Osteocyte (in vitro differentiated cells): ENCODE results near the gene EXOC3L2. TPM values are rescaled to one million over a fixed set of nuclear protein-coding genes. Genes with fewer than 3 reads are reported as not detected.
A peak's percentile ranks its signal among the peaks of the same experiment; 100 is the strongest.

ENCODE experiments used
- DNase-seq: peaks from one replicate; pipeline ENCODE4 v3.0.0; 2021; ENCODE audit warnings: mixed read lengths; ENCODE audit not compliant: unreplicated experiment; ENCODE audit errors: extremely low spot score
- H3K27ac Mint-ChIP-seq: one replicate; pipeline ENCODE4 v1.8.0; 2021; ENCODE audit warnings: mild to moderate bottlenecking, mixed read lengths; ENCODE audit not compliant: unreplicated experiment
- H3K27me3 Mint-ChIP-seq: one replicate; pipeline ENCODE4 v1.8.0; 2021; ENCODE audit warnings: mixed read lengths; ENCODE audit not compliant: unreplicated experiment
- H3K36me3 Mint-ChIP-seq: one replicate; pipeline ENCODE4 v1.8.0; 2021; ENCODE audit warnings: mixed read lengths; ENCODE audit not compliant: unreplicated experiment
- H3K4me1 Mint-ChIP-seq: one replicate; pipeline ENCODE4 v1.8.0; 2021; ENCODE audit warnings: mixed read lengths; ENCODE audit not compliant: unreplicated experiment
- H3K4me3 Mint-ChIP-seq: one replicate; pipeline ENCODE4 v1.8.0; 2021; ENCODE audit warnings: mild to moderate bottlenecking, moderate library complexity, mixed read lengths; ENCODE audit not compliant: unreplicated experiment
- H3K9me3 Mint-ChIP-seq: one replicate; pipeline ENCODE4 v1.8.0; 2021; ENCODE audit warnings: mixed read lengths; ENCODE audit not compliant: unreplicated experiment
- CTCF ChIP-seq: fragments of 200-600 bp; sonication (generic); IDR thresholded peaks from 2 replicates; pipeline ENCODE4 v1.5.0; 2021; ENCODE audit warnings: antibody characterized with exemption, mild to moderate bottlenecking, moderate library complexity
- total RNA-seq: library from RNA; stranded (reverse); gene quantifications from 2 replicates; pipeline ENCODE4 v1.2.1, GENCODE V29; 2021

EXOC3L2 gene
- total RNA-seq, 1 donor from 2014 or later, result 11.1 TPM

GRCh38 chr19:45211751-45212381, 33.3 kb downstream of the EXOC3L2 start:
- Mint-ChIP-seq H3K27me3 (no peaks in the 10 kb centered on the region), H3K27ac (peak overlapping the region; percentile 86), H3K9me3 (no peaks in the 10 kb centered on the region), H3K4me3 (no peak overlapping the region), H3K36me3 (no peaks in the 10 kb centered on the region), H3K4me1 (peaks cover 74% of the 10 kb centered on the region)
- no peak for DNase-seq
- no peak for TF ChIP-seq CTCF

- Mint-ChIP-seq H3K27me3 (no peaks in the 10 kb centered on the region), H3K27ac (no peak overlapping the region), H3K4me1 (peaks cover 36% of the 10 kb centered on the region), H3K4me3 (no peak overlapping the region), H3K36me3 (no peaks in the 10 kb centered on the region), H3K9me3 (no peaks in the 10 kb centered on the region)
- DNase-seq, result no peak
- TF ChIP-seq CTCF, result no peak
Observed at GRCh38 chr19:45206328-45206727, 38.9 kb downstream of the EXOC3L2 start.

GRCh38 chr19:45205810-45206209, 39.4 kb downstream of the EXOC3L2 start:
- DNase-seq, result no peak
- Mint-ChIP-seq H3K27ac (no peak overlapping the region), H3K4me3 (no peak overlapping the region), H3K27me3 (no peaks in the 10 kb centered on the region), H3K9me3 (no peaks in the 10 kb centered on the region), H3K36me3 (no peaks in the 10 kb centered on the region), H3K4me1 (peaks cover 31% of the 10 kb centered on the region)
- TF ChIP-seq CTCF, result no peak

- H3K4me3 Mint-ChIP-seq, result no peak overlapping the region
- H3K36me3 Mint-ChIP-seq, result no peaks in the 10 kb centered on the region
- no peaks in the 10 kb centered on the region for H3K9me3 Mint-ChIP-seq
- H3K4me1 Mint-ChIP-seq, result peaks cover 16% of the 10 kb centered on the region
- no peaks in the 10 kb centered on the region for H3K27me3 Mint-ChIP-seq
- no peak for DNase-seq
- TF ChIP-seq CTCF, result no peak
- H3K27ac Mint-ChIP-seq, result peak overlapping the region; percentile 59
Observed at GRCh38 chr19:45202637-45203036, 42.6 kb downstream of the EXOC3L2 start.

- H3K27me3 Mint-ChIP-seq, result no peaks in the 10 kb centered on the region
Observed at GRCh38 chr19:45200568-45200967, 44.6 kb downstream of the EXOC3L2 start.

More at GRCh38 chr19:45200568-45200967, 44.6 kb downstream of the EXOC3L2 start:
- Mint-ChIP-seq H3K36me3 (no peaks in the 10 kb centered on the region), H3K4me1 (peaks cover 21% of the 10 kb centered on the region), H3K27ac (no peak overlapping the region), H3K9me3 (no peaks in the 10 kb centered on the region), H3K4me3 (no peak overlapping the region)
- peak; percentile 88 for DNase-seq
- TF ChIP-seq CTCF, result peak; percentile 74
